HCT116 (cell line): ENCODE measurements around the gene COPE. TPM values are rescaled to one million over a fixed set of nuclear protein-coding genes. Genes with fewer than 3 reads are reported as not detected.

ENCODE experiments used
- ATAC-seq: fragments of 200-7000 bp; cut with Tn5 transposase; 2 replicates; pipeline ENCODE4 v1.9.1; 2020; ENCODE audit warnings: mild to moderate bottlenecking, moderate library complexity
- BruUV-seq: library from RNA; stranded (reverse); fragments of 400-500 nt; replicated peaks from 2 replicates; lab custom pipeline; 2021; lab: Mats Ljungman, UMichigan
- CTCF ChIA-PET: fragments of 300-600 bp; sonication (Branson Sonifier 250); formaldehyde crosslinking; loops from one replicate; lab custom pipeline; 2021; ENCODE audit warnings: antibody characterized with exemption; lab: Charles Lee
- POLR2A ChIA-PET: fragments of 300-600, 350-600 bp; sonication (Branson Sonifier 250); formaldehyde crosslinking; loops from one replicate; lab custom pipeline; 2021; ENCODE audit warnings: antibody characterized with exemption; lab: Charles Lee
- RAD21 ChIA-PET, 2 experiments: fragments of 300-600 bp; sonication (Branson Sonifier 250); formaldehyde crosslinking; loops; one replicate each; lab custom pipeline; 2023; ENCODE audit warnings: low total read pairs in 2 of 2; ENCODE audit not compliant: uncharacterized antibody in 2 of 2, unreplicated experiment in 2 of 2, low non-redundant PET in 1 of 2; lab: Charles Lee
- DNase-seq: peaks from one replicate; pipeline ENCODE4 v3.0.0-alpha.2; 2010; ENCODE audit warnings: low read depth, low spot score
- H2AFZ ChIP-seq: fragments of 200-600 bp; shearing (Covaris generic), sonication (generic); 2 replicates; pipeline ENCODE4 v1.6.1; 2017; ENCODE audit warnings: low read depth, mixed run types, mixed read lengths, antibody characterized with exemption, low read length; ENCODE audit not compliant: poor library complexity, severe bottlenecking
- H3K27ac ChIP-seq: 2 replicates; pipeline ENCODE4 v1.5.1; 2012; ENCODE audit warnings: low read depth, low read length
- H3K27me3 ChIP-seq: fragments of 200-600 bp; sonication (generic); 2 replicates; pipeline ENCODE4 v1.6.1; 2016; ENCODE audit warnings: mixed run types, low read length, mixed read lengths; ENCODE audit not compliant: insufficient read depth
- H3K36me3 ChIP-seq, 2 experiments: fragments of 200-500 bp in 1 of 2; fragments of 200-600 bp in 1 of 2; sonication (Bioruptor generic) in 1 of 2; sonication (generic) in 1 of 2; 2 replicates each; pipeline versions ENCODE4 v1.5.1 to v1.6.1; 2014 to 2016; ENCODE audit warnings: low read length in 2 of 2, inconsistent platforms in 1 of 2, mixed read lengths in 1 of 2, mixed run types in 1 of 2; ENCODE audit not compliant: insufficient read depth in 2 of 2, control insufficient read depth in 1 of 2
- H3K4me1 ChIP-seq, 2 experiments: fragments of 200-600 bp in 1 of 2; sonication (generic) in 1 of 2; 2 replicates each; pipeline versions ENCODE4 v1.5.1 to v1.6.1; 2012 to 2017; ENCODE audit warnings: low read length in 2 of 2, inconsistent platforms in 1 of 2, mild to moderate bottlenecking in 1 of 2, mixed read lengths in 1 of 2, mixed run types in 1 of 2, moderate library complexity in 1 of 2; ENCODE audit not compliant: insufficient read depth in 2 of 2, control insufficient read depth in 1 of 2
- H3K4me2 ChIP-seq: fragments of 200-600 bp; sonication (generic); 2 replicates; pipeline ENCODE4 v1.6.1; 2017; ENCODE audit warnings: mixed run types, low read length, mixed read lengths
- H3K4me3 ChIP-seq, 2 experiments: fragments of 200-600 bp in 1 of 2; sonication (generic) in 1 of 2; replicated peaks in 1 of 2; 2 replicates each; pipeline ENCODE4 v1.5.1; 2011 to 2016; ENCODE audit warnings: low read length in 2 of 2, control low read depth in 1 of 2, low read depth in 1 of 2, mild to moderate bottlenecking in 1 of 2, mixed read lengths in 1 of 2, mixed run types in 1 of 2
- H3K79me2 ChIP-seq: fragments of 200-600 bp; sonication (generic); 2 replicates; pipeline ENCODE4 v1.6.1; 2017; ENCODE audit warnings: mild to moderate bottlenecking, mixed run types, low read length, moderate library complexity, mixed read lengths; ENCODE audit not compliant: insufficient read depth
- H3K9ac ChIP-seq: fragments of 200-600 bp; sonication (generic); 2 replicates; pipeline ENCODE4 v1.6.1; 2016; ENCODE audit warnings: low read length, mixed read lengths
- H3K9me2 ChIP-seq: fragments of 200-600 bp; sonication (generic), shearing (Covaris generic); 2 replicates; pipeline ENCODE4 v1.6.1; 2017; ENCODE audit warnings: mixed run types, mild to moderate bottlenecking, moderate library complexity; ENCODE audit not compliant: insufficient read depth
- H3K9me3 ChIP-seq, 2 experiments: fragments of 200-500 bp in 1 of 2; fragments of 200-600 bp in 1 of 2; sonication (Bioruptor generic) in 1 of 2; sonication (generic) in 1 of 2; 2 replicates each; pipeline ENCODE4 v1.6.1; 2014 to 2017; ENCODE audit warnings: low read length in 2 of 2, mixed read lengths in 2 of 2, inconsistent platforms in 1 of 2, low read depth in 1 of 2, mild to moderate bottlenecking in 1 of 2, mixed run types in 1 of 2, moderate library complexity in 1 of 2; ENCODE audit not compliant: control insufficient read depth in 1 of 2, insufficient read depth in 1 of 2
- H4K20me1 ChIP-seq: fragments of 200-600 bp; sonication (generic), shearing (Covaris generic); 2 replicates; pipeline ENCODE4 v1.6.1; 2017; ENCODE audit warnings: mixed run types, mild to moderate bottlenecking, moderate library complexity; ENCODE audit not compliant: insufficient read depth
- CBX3 ChIP-seq: IDR thresholded peaks from 2 replicates; pipeline ENCODE4 v1.6.1; 2012; ENCODE audit warnings: low read depth
- CEBPB ChIP-seq: IDR thresholded peaks from 2 replicates; pipeline ENCODE4 v1.6.1; 2012; ENCODE audit warnings: low read depth
- EGR1 ChIP-seq: IDR thresholded peaks from 2 replicates; pipeline ENCODE4 v1.6.1; 2012; ENCODE audit warnings: low read depth
- ELF1 ChIP-seq: IDR thresholded peaks from 2 replicates; pipeline ENCODE4 v1.6.1; 2012; ENCODE audit warnings: low read depth, borderline replicate concordance
- EZH2 ChIP-seq: fragments of 200-600 bp; sonication (generic); IDR thresholded peaks from 2 replicates; pipeline ENCODE4 v1.6.1; 2017; ENCODE audit warnings: antibody characterized with exemption, mixed run types
- EZH2phosphoT487 ChIP-seq: fragments of 200-600 bp; IDR thresholded peaks from 2 replicates; pipeline ENCODE4 v1.6.1; 2018; ENCODE audit warnings: antibody characterized with exemption, borderline replicate concordance
- FOSL1 ChIP-seq: IDR thresholded peaks from 2 replicates; pipeline ENCODE4 v1.6.1; 2012; ENCODE audit warnings: low read depth
- JUND ChIP-seq: IDR thresholded peaks from 2 replicates; pipeline ENCODE4 v1.6.1; 2012
- POLR2A ChIP-seq: IDR thresholded peaks from 2 replicates; pipeline ENCODE4 v1.7.0; 2011; ENCODE audit warnings: borderline replicate concordance; ENCODE audit not compliant: insufficient read depth, insufficient read length; ENCODE audit errors: extremely low read depth
- POLR2AphosphoS5 ChIP-seq: IDR thresholded peaks from 2 replicates; pipeline ENCODE4 v1.6.1; 2011; ENCODE audit warnings: mild to moderate bottlenecking, low read depth, low read length, moderate library complexity
- RAD21 ChIP-seq: IDR thresholded peaks from 2 replicates; pipeline ENCODE4 v1.6.1; 2012; ENCODE audit warnings: low read depth, mild to moderate bottlenecking
- SIN3A ChIP-seq: IDR thresholded peaks from 2 replicates; pipeline ENCODE4 v1.6.1; 2012; ENCODE audit warnings: low read depth
- SP1 ChIP-seq: IDR thresholded peaks from 2 replicates; pipeline ENCODE4 v1.6.1; 2012; ENCODE audit warnings: low read depth
- TCF7L2 ChIP-seq: IDR thresholded peaks from 2 replicates; pipeline ENCODE4 v1.7.0; 2011; ENCODE audit warnings: borderline replicate concordance, inconsistent platforms; ENCODE audit not compliant: insufficient read depth, insufficient read length; ENCODE audit errors: extremely low read depth
- YY1 ChIP-seq: IDR thresholded peaks from 2 replicates; pipeline ENCODE4 v1.6.1; 2011; ENCODE audit warnings: low read length, low read depth, moderate library complexity, mild to moderate bottlenecking; ENCODE audit not compliant: insufficient replicate concordance; ENCODE audit errors: extremely low read depth
- ZFX ChIP-seq: fragments of 450-650 bp; IDR thresholded peaks from 2 replicates; pipeline ENCODE4 v1.6.1; 2017
- intact Hi-C: fragments of 100-400 bp; cut with micrococcal nuclease; formaldehyde crosslinking; loops from 2 replicates; pipeline ENCODE4 v1.10.0; 2022
- total RNA-seq: library from RNA; stranded (reverse); gene quantifications from one replicate; pipeline ENCODE4 v1.2.1, GENCODE V29; 2021; ENCODE audit not compliant: unreplicated experiment
- TF ChIP-seq, protein P1 (sequence below): IDR thresholded peaks from 2 replicates; pipeline ENCODE4 v1.6.1; 2012
- TF ChIP-seq, protein P2 (sequence below): IDR thresholded peaks from 2 replicates; pipeline ENCODE4 v1.6.1; 2011; ENCODE audit warnings: mild to moderate bottlenecking, low read length, moderate library complexity; ENCODE audit not compliant: insufficient replicate concordance; ENCODE audit errors: extremely low read depth

The COPE gene
- total RNA-seq, 1 experiment from 2014 or later, result 263 TPM

DNA sequence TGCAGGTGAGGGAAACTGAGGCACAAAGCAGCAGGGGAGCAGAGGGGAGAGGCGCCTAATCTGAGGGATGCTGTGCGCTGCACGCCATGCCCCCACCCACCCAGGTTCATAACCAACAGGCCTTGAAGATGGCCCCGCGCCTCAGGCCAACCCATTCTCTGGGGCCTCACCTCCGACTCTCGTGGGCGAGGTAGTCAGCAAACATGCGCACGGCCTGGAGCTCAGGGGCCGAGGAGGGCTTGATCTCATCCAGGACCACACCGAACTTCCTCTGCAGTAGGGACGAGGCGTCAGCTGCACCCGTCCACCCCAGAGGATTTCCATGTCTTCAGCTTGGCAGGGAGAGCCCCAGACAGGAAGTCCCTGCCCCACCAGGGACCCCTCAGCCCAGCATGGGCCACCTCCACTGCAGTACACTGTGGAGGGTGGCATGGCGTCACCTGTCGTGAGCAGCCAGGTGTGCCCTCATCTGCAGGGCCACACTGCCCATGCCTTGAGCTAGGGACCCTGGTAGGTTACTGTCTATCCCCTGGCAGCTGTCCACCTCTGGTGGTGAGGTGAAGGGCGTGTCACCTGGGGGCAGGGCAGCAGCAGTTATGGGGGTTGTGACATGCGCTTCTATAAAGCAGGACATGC, 8.3 kb downstream of the COPE start:
- intact Hi-C loops, result no loop called here
- no peak overlapping the region for H3K4me2 ChIP-seq
- no peaks in the 10 kb centered on the region for H4K20me1 ChIP-seq
- no peaks in the 10 kb centered on the region for H3K9me3 ChIP-seq
- no peak overlapping the region for H3K9ac ChIP-seq
- no TSS peak for BruUV-seq
- no peak overlapping the region for H2AFZ ChIP-seq
- H3K4me3 ChIP-seq, result no peak overlapping the region
- peaks cover 0 to 4% of the 10 kb centered on the region in 2 experiments; a peak in 3 of 4 replicates for H3K36me3 ChIP-seq
- TF ChIP-seq POLR2AphosphoS5, result no peak
- no peak for TF ChIP-seq TCF7L2
- TF ChIP-seq SIN3A, result no peak
- no peak for TF ChIP-seq POLR2A
- no peak for TF ChIP-seq RAD21
- TF ChIP-seq, protein P1, sequence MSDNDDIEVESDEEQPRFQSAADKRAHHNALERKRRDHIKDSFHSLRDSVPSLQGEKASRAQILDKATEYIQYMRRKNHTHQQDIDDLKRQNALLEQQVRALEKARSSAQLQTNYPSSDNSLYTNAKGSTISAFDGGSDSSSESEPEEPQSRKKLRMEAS, result no peak
- no peak for TF ChIP-seq SP1
- TF ChIP-seq CBX3, result no peak
- no peak for TF ChIP-seq JUND
- DNase-seq (no peak), ATAC-seq (no peak)
- POLR2A ChIA-PET, result no interaction called here
- H3K9me2 ChIP-seq, result no peaks in the 10 kb centered on the region
- peaks cover 0 to 4% of the 10 kb centered on the region in 2 experiments; a peak in 1 of 4 replicates for H3K4me1 ChIP-seq
- CTCF ChIA-PET, result no interaction called here
- RAD21 ChIA-PET, result no interaction called here
- H3K27me3 ChIP-seq, result no peaks in the 10 kb centered on the region
- H3K79me2 ChIP-seq, result peaks cover 33% of the 10 kb centered on the region
- H3K27ac ChIP-seq, result no peak overlapping the region

DNA sequence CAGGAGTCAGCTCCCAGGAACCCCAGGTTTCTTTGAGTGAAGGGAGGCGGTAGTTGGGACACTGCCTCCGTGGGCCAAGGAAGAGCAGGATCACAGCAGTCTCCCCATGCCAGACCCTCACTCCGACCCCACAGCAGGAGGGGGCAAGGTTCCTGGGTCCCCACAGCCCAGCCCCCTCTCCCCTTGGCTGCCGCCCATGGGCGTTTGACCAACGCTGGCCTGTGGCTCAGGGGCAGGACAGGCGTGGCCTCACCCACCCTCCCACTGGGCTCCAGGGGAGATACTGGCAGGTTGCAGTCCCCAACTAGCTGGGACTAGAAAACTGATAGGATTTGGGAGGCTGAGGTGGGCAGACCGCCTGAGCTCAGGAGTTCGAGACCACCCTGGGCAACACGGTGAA, 9.2 kb downstream of the COPE start:
- ChIA-PET POLR2A (no interaction called here), RAD21 (no interaction called here), CTCF (no interaction called here)
- H3K36me3 ChIP-seq, result peaks cover 0 to 4% of the 10 kb centered on the region in 2 experiments; a peak in 3 of 4 replicates
- H3K9ac ChIP-seq, result no peak overlapping the region
- no peak overlapping the region for H3K4me2 ChIP-seq
- no peak for ATAC-seq
- H3K27ac ChIP-seq, result no peak overlapping the region
- H3K9me3 ChIP-seq, result no peaks in the 10 kb centered on the region
- H3K9me2 ChIP-seq, result no peaks in the 10 kb centered on the region
- no peaks in the 10 kb centered on the region for H3K4me1 ChIP-seq
- no peaks in the 10 kb centered on the region for H4K20me1 ChIP-seq
- H3K79me2 ChIP-seq, result peaks cover 24% of the 10 kb centered on the region
- no peak overlapping the region for H3K4me3 ChIP-seq
- no peaks in the 10 kb centered on the region for H3K27me3 ChIP-seq
- DNase-seq, result no peak
- intact Hi-C loops, result no loop called here
- no TSS peak for BruUV-seq
- H2AFZ ChIP-seq, result no peak overlapping the region
- TF ChIP-seq EZH2, result no peak
- TF ChIP-seq ELF1, result no peak
- TF ChIP-seq, protein P2, sequence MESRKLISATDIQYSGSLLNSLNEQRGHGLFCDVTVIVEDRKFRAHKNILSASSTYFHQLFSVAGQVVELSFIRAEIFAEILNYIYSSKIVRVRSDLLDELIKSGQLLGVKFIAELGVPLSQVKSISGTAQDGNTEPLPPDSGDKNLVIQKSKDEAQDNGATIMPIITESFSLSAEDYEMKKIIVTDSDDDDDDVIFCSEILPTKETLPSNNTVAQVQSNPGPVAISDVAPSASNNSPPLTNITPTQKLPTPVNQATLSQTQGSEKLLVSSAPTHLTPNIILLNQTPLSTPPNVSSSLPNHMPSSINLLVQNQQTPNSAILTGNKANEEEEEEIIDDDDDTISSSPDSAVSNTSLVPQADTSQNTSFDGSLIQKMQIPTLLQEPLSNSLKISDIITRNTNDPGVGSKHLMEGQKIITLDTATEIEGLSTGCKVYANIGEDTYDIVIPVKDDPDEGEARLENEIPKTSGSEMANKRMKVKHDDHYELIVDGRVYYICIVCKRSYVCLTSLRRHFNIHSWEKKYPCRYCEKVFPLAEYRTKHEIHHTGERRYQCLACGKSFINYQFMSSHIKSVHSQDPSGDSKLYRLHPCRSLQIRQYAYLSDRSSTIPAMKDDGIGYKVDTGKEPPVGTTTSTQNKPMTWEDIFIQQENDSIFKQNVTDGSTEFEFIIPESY, result no peak
- TF ChIP-seq FOSL1, result no peak
- no peak for TF ChIP-seq JUND
- TF ChIP-seq POLR2AphosphoS5, result no peak
- TF ChIP-seq SP1, result no peak
- TF ChIP-seq YY1, result no peak
- TF ChIP-seq ZFX, result no peak
- no peak for TF ChIP-seq EGR1
- no peak for TF ChIP-seq TCF7L2
- no peak for TF ChIP-seq CEBPB
- TF ChIP-seq EZH2phosphoT487, result no peak
